Natural killer cell (primary cell): ENCODE measurements around the gene FHOD1. TPM values are rescaled to one million over a fixed set of nuclear protein-coding genes. Genes with fewer than 3 reads are reported as not detected.
A peak's percentile ranks its signal among the peaks of the same experiment; 100 is the strongest.

Experiments used
- ATAC-seq, 3 donors: fragments of 150-1000 bp in 2 of 3; fragments of 200-7000 bp in 1 of 3; cut with Tn5 transposase; 1 replicate in 1 of 3; 2 replicates in 2 of 3; pipeline ENCODE4 v1.10.0; 2021; ENCODE audit warnings: mild to moderate bottlenecking in 2 of 3, moderate library complexity in 2 of 3
- DNase-seq, 2 donors: peaks; one replicate each; pipeline versions ENCODE4 v3.0.0 to v3.0.0-alpha.2; 2013 to 2021; ENCODE audit warnings: mixed read lengths in 1 of 2
- H3K27ac ChIP-seq: one replicate; pipeline ENCODE4 v1.5.1; 2013; ENCODE audit warnings: mild to moderate bottlenecking, low read length
- H3K27me3 ChIP-seq: one replicate; pipeline ENCODE4 v1.6.1; 2013; ENCODE audit warnings: low read length; ENCODE audit not compliant: control insufficient read depth, insufficient read depth
- H3K36me3 ChIP-seq: one replicate; pipeline ENCODE4 v1.6.1; 2013; ENCODE audit warnings: low read length; ENCODE audit not compliant: control insufficient read depth, insufficient read depth
- H3K4me1 ChIP-seq: one replicate; pipeline ENCODE4 v1.6.1; 2013; ENCODE audit warnings: low read length; ENCODE audit not compliant: control insufficient read depth, insufficient read depth
- H3K4me3 ChIP-seq: one replicate; pipeline ENCODE4 v1.5.1; 2013; ENCODE audit warnings: low read length
- H3K9me3 ChIP-seq: one replicate; pipeline ENCODE4 v1.6.1; 2013; ENCODE audit warnings: low read length; ENCODE audit not compliant: control insufficient read depth, insufficient read depth
- H3K27ac Mint-ChIP-seq, 2 donors: one replicate each; pipeline ENCODE4 v1.8.0; 2022; ENCODE audit warnings: mild to moderate bottlenecking in 2 of 2, mixed read lengths in 2 of 2, moderate library complexity in 1 of 2
- H3K27me3 Mint-ChIP-seq, 2 donors: one replicate each; pipeline ENCODE4 v1.8.0; 2022; ENCODE audit warnings: low read depth in 2 of 2, mixed read lengths in 2 of 2
- H3K36me3 Mint-ChIP-seq: one replicate; pipeline ENCODE4 v1.8.0; 2022; ENCODE audit warnings: mixed read lengths
- H3K4me1 Mint-ChIP-seq, 2 donors: one replicate each; pipeline ENCODE4 v1.8.0; 2022; ENCODE audit warnings: mixed read lengths in 2 of 2
- H3K4me3 Mint-ChIP-seq: one replicate; pipeline ENCODE4 v1.8.0; 2022; ENCODE audit warnings: mild to moderate bottlenecking, moderate library complexity, mixed read lengths
- H3K9me3 Mint-ChIP-seq, 2 donors: one replicate each; pipeline ENCODE4 v1.8.0; 2022; ENCODE audit warnings: mixed read lengths in 2 of 2
- WGBS: methylation state at CpG from one replicate; pipeline ENCODE4 v1.1.7; 2013; ENCODE audit warnings: missing lambda C conversion rate; ENCODE audit not compliant: insufficient coverage; 5-methylcytosine and 5-hydroxymethylcytosine counted together
- intact Hi-C: fragments of 100-400 bp; cut with micrococcal nuclease; formaldehyde crosslinking; loops from one replicate; pipeline ENCODE4 v1.14.2; 2022
- total RNA-seq, 4 donors: library from RNA; stranded (reverse); fragments of 120-200 nt in 1 of 4; gene quantifications; one replicate each; pipeline versions ENCODE4 v1.2.3 to v1.2.4, GENCODE V29; 2013 to 2022
- TF ChIP-seq, protein P1 (sequence below): fragments of 200-600 bp; IDR thresholded peaks from one replicate; pipeline ENCODE4 v1.8.0; 2022; ENCODE audit warnings: antibody characterized with exemption

FHOD1 gene
- total RNA-seq, 3 donors from 2014 or later (not counting 1 experiment from before 2014, with no cell fraction given) = 79.3 to 96.8 (median 89.2) TPM

DNA sequence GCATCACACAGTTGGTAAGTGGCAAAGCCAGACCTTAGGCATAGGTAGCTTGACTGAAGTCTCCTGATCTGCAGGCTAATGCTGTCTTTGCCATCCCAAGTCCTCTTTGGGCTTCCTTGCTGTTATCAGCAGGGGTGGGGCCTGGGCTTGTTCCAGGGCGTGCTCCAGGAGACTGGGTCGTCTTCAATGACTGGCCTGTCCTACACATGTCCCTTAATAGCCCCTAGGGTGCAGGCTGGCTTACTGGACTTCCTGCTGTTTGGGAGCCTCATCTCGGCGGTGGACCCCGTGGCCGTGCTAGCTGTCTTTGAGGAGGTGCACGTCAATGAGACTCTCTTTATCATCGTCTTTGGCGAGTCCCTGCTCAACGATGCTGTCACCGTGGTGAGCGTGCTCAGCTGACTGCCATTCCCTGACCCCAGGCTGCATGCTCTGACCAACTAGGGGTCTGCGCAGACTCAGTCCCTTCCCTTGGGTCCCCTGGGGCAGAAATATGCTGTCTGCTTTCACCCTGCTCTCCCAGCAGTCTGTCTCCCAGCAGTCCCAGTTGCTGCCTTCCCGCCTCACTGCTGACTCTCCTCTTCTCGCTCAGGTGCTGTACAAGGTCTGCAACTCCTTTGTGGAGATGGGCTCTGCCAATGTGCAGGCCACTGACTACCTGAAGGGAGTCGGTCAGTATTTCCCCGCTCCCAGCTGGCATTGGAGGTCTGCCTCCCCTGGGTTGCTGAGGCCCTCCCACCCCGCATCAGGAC lies 7.7 kb upstream of the FHOD1 start:
- 94% methylated on average over 18 of the region's 18 CpGs for WGBS
- Histone ChIP-seq H3K9me3 (no peaks in the 10 kb centered on the region), H3K27me3 (peaks cover 7% of the 10 kb centered on the region), H3K27ac (no peak overlapping the region), H3K4me3 (no peak overlapping the region), H3K4me1 (no peaks in the 10 kb centered on the region), H3K36me3 (no peaks in the 10 kb centered on the region)
- TF ChIP-seq, protein P1, sequence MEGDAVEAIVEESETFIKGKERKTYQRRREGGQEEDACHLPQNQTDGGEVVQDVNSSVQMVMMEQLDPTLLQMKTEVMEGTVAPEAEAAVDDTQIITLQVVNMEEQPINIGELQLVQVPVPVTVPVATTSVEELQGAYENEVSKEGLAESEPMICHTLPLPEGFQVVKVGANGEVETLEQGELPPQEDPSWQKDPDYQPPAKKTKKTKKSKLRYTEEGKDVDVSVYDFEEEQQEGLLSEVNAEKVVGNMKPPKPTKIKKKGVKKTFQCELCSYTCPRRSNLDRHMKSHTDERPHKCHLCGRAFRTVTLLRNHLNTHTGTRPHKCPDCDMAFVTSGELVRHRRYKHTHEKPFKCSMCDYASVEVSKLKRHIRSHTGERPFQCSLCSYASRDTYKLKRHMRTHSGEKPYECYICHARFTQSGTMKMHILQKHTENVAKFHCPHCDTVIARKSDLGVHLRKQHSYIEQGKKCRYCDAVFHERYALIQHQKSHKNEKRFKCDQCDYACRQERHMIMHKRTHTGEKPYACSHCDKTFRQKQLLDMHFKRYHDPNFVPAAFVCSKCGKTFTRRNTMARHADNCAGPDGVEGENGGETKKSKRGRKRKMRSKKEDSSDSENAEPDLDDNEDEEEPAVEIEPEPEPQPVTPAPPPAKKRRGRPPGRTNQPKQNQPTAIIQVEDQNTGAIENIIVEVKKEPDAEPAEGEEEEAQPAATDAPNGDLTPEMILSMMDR = no peak
- no peak for ATAC-seq
- H3K4me3 Mint-ChIP-seq = no peak overlapping the region
- H3K9me3 Mint-ChIP-seq = no peaks in the 10 kb centered on the region
- H3K36me3 Mint-ChIP-seq = no peaks in the 10 kb centered on the region
- intact Hi-C loops = no loop called here
- no peak for DNase-seq
- H3K4me1 Mint-ChIP-seq = no peaks in the 10 kb centered on the region
- peaks cover 10 to 20% of the 10 kb centered on the region in 2 donors for H3K27me3 Mint-ChIP-seq
- no peak overlapping the region for H3K27ac Mint-ChIP-seq

DNA sequence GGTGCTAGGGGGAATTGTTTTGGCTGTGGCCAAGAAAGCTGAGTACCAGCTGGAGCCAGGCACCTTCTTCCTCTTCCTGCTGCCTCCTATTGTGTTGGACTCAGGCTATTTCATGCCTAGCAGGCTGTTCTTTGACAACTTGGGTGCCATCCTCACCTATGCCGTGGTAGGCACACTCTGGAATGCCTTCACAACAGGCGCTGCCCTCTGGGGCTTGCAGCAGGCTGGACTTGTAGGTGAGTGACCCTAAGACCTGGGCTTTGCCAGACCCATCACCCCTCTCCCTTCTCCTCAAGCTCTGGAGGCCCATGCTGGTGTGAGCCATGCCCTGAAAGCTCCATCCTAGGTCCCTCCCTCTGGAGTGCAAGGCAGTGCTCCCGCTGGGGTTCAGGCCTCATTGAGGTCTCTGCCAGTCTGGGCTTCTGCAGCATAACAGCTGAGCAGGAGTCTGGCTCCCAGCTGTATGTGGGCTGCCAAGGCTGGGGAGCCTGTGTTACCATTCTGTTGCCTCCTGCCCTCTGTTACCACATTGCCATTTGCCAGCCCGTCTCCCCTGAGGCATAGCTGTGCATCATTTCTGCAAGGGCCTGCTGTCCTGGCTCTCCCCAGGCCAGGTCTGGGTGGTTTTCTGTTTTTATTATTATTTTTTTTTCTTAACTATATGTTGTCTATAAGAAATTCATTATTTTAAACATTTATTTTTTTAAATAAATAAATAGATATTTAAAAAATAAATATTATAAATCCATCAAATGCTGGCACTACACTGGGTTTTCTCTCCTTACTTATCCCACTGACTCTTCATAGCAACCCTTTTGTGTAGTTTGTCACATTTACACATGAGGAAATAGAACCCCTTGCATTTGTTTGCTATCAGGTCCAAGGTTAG lies 5.6 kb upstream of the FHOD1 start:
- Mint-ChIP-seq H3K27me3 (peaks cover 18 to 33% of the 10 kb centered on the region in 2 donors), H3K36me3 (no peaks in the 10 kb centered on the region), H3K9me3 (no peaks in the 10 kb centered on the region), H3K4me1 (peaks cover 5 to 17% of the 10 kb centered on the region in 2 donors), H3K27ac (no peak overlapping the region), H3K4me3 (no peak overlapping the region)
- ATAC-seq (no peak), DNase-seq (no peak)
- TF ChIP-seq, protein P1 = no peak
- Histone ChIP-seq H3K27me3 (peaks cover 17% of the 10 kb centered on the region), H3K36me3 (no peaks in the 10 kb centered on the region), H3K4me1 (peaks cover 16% of the 10 kb centered on the region), H3K9me3 (no peaks in the 10 kb centered on the region), H3K27ac (no peak overlapping the region), H3K4me3 (no peak overlapping the region)
- WGBS = 95% methylated on average over 4 of the region's 4 CpGs
- intact Hi-C loops = no loop called here

DNA sequence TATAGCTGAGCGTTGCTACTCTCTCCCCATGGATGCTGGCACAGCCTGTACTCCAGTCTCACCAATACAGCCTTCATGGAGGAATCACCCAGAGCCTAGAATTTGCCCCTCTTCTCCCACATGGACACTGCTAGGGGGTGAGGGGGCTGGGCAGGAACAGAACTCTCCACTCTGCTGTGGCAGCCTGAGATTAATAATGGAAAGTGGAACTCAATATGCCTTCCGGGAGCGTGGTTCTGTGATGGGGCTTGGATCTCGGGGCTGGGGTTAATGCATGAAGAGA lies 2.7 kb upstream of the FHOD1 start:
- Histone ChIP-seq H3K4me1 (peaks cover 35% of the 10 kb centered on the region), H3K27ac (no peak overlapping the region), H3K36me3 (no peaks in the 10 kb centered on the region), H3K9me3 (no peaks in the 10 kb centered on the region), H3K4me3 (no peak overlapping the region), H3K27me3 (peaks cover 17% of the 10 kb centered on the region)
- peaks cover 18 to 35% of the 10 kb centered on the region in 2 donors for H3K27me3 Mint-ChIP-seq
- peak overlapping the region; percentile 75 for H3K4me3 Mint-ChIP-seq
- TF ChIP-seq, protein P1 = no peak
- H3K36me3 Mint-ChIP-seq = no peaks in the 10 kb centered on the region
- ATAC-seq (no peak), DNase-seq (no peak)
- no peak overlapping the region for H3K27ac Mint-ChIP-seq
- H3K9me3 Mint-ChIP-seq = no peaks in the 10 kb centered on the region
- H3K4me1 Mint-ChIP-seq = peaks cover 14 to 36% of the 10 kb centered on the region in 2 donors
- intact Hi-C loops = no loop called here
- 94% methylated on average over 3 of the region's 4 CpGs for WGBS
